ENCODE results near the gene ASIC1. TPM values are rescaled to one million over a fixed set of nuclear protein-coding genes. Genes with fewer than 3 reads are reported as not detected.

ASIC1 gene
- total RNA-seq, 1 donor from 2014 or later = 0.30 TPM

GRCh38 chr12:50040657-50041056 lies 16.7 kb upstream of the ASIC1 start:
- no peak for DNase-seq (ENCODE audit: low read depth)

- DNase-seq (ENCODE audit: low read depth) = no peak
These were observed 16.1 kb upstream of the ASIC1 start for GRCh38 chr12:50041062-50041860.

GRCh38 chr12:50041962-50042361 lies 15.4 kb upstream of the ASIC1 start:
- no peak for DNase-seq (ENCODE audit: low read depth)

- no peak for DNase-seq (ENCODE audit: low read depth)
These were observed 14.7 kb upstream of the ASIC1 start for GRCh38 chr12:50042693-50043092.

- DNase-seq (ENCODE audit: low read depth) = no peak
These were observed 14.1 kb upstream of the ASIC1 start for GRCh38 chr12:50043308-50043707.

- no peak for DNase-seq (ENCODE audit: low read depth)
These were observed 13.5 kb upstream of the ASIC1 start for GRCh38 chr12:50043854-50044253.

GRCh38 chr12:50047693-50048250 lies 9.6 kb upstream of the ASIC1 start:
- DNase-seq (ENCODE audit: low read depth) = no peak

GRCh38 chr12:50049254-50050118 lies 7.9 kb upstream of the ASIC1 start:
- DNase-seq (ENCODE audit: low read depth) = no peak

GRCh38 chr12:50050119-50050385 lies 7.3 kb upstream of the ASIC1 start:
- DNase-seq (ENCODE audit: low read depth) = no peak

- no peak for DNase-seq (ENCODE audit: low read depth)
These were observed 6.8 kb upstream of the ASIC1 start for GRCh38 chr12:50050410-50051098.

GRCh38 chr12:50051101-50051806 lies 6.1 kb upstream of the ASIC1 start:
- DNase-seq (ENCODE audit: low read depth) = no peak

GRCh38 chr12:50052544-50052943 lies 4.9 kb upstream of the ASIC1 start:
- no peak for DNase-seq (ENCODE audit: low read depth)

- DNase-seq (ENCODE audit: low read depth) = no peak
These were observed 4.4 kb upstream of the ASIC1 start for GRCh38 chr12:50052964-50053363.

GRCh38 chr12:50053583-50053982 lies 3.8 kb upstream of the ASIC1 start:
- no peak for DNase-seq (ENCODE audit: low read depth)

GRCh38 chr12:50055831-50056638 lies 1.4 kb upstream of the ASIC1 start:
- peak; percentile 32 for DNase-seq (ENCODE audit: low read depth)

- no peak for DNase-seq (ENCODE audit: low read depth)
These were observed 788 bp upstream of the ASIC1 start for GRCh38 chr12:50056639-50056976.

- DNase-seq (ENCODE audit: low read depth) = no peak
These were observed 687 bp downstream of the ASIC1 start for GRCh38 chr12:50057896-50058670.

- no peak for DNase-seq (ENCODE audit: low read depth)
These were observed 1.4 kb downstream of the ASIC1 start for GRCh38 chr12:50058743-50059312.

GRCh38 chr12:50059440-50060119 lies 2.2 kb downstream of the ASIC1 start:
- no peak for DNase-seq (ENCODE audit: low read depth)

Data from renal cortical epithelial cell (primary cell).